HG03108 (cell line): Measurements from ENCODE around the gene IL22RA2.
A peak's percentile ranks its signal among the peaks of the same experiment; 100 is the strongest.
"Not testable (repeated sequence)": the region's sequence is repeated elsewhere in the genome, so short reads cannot be mapped to it uniquely, and the experiment has no call there.

Experiments used
- ATAC-seq: cut with Tn5 transposase; IDR thresholded peaks from one replicate; pipeline ENCODE4 v1.9.1; 2021; ENCODE audit warnings: moderate library complexity; ENCODE audit not compliant: unreplicated experiment

The IL22RA2 gene

GRCh38 chr6:137126875-137127485 is 46.5 kb downstream of the IL22RA2 start:
- ATAC-seq = no peak

- ATAC-seq = no peak
Observed at GRCh38 chr6:137123078-137123477, 50.4 kb downstream of the IL22RA2 start.

GRCh38 chr6:137122612-137123011 is 50.8 kb downstream of the IL22RA2 start:
- ATAC-seq = no peak

- ATAC-seq = no peak
Observed at GRCh38 chr6:137121401-137121997, 51.9 kb downstream of the IL22RA2 start.

- no peak for ATAC-seq
Observed at GRCh38 chr6:137120748-137121147, 52.7 kb downstream of the IL22RA2 start.

- no peak for ATAC-seq
Observed at GRCh38 chr6:137119196-137120104, 54.0 kb downstream of the IL22RA2 start.

- no peak for ATAC-seq
Observed at GRCh38 chr6:137117581-137117980, 55.9 kb downstream of the IL22RA2 start.

GRCh38 chr6:137116807-137117206 is 56.6 kb downstream of the IL22RA2 start:
- no peak for ATAC-seq

- ATAC-seq = no peak
Observed at GRCh38 chr6:137115658-137116057, 57.8 kb downstream of the IL22RA2 start.

- ATAC-seq = no peak
Observed at GRCh38 chr6:137112067-137112355, 61.4 kb downstream of the IL22RA2 start.

- ATAC-seq = no peak
Observed at GRCh38 chr6:137111296-137112066, 62.0 kb downstream of the IL22RA2 start.

- no peak for ATAC-seq
Observed at GRCh38 chr6:137107767-137108105, 65.7 kb downstream of the IL22RA2 start.

- not testable (repeated sequence) for ATAC-seq
Observed at GRCh38 chr6:137107047-137107766, 66.2 kb downstream of the IL22RA2 start.

- ATAC-seq = no peak
Observed at GRCh38 chr6:137106183-137106582, 67.3 kb downstream of the IL22RA2 start.

GRCh38 chr6:137105375-137105774 is 68.1 kb downstream of the IL22RA2 start:
- ATAC-seq = no peak

- no peak for ATAC-seq
Observed at GRCh38 chr6:137104926-137105325, 68.5 kb downstream of the IL22RA2 start.

GRCh38 chr6:137102851-137103492 is 70.5 kb downstream of the IL22RA2 start:
- ATAC-seq = peak; percentile 75

- peak; percentile 24 for ATAC-seq
Observed at GRCh38 chr6:137102050-137102848, 71.2 kb downstream of the IL22RA2 start.

GRCh38 chr6:137099689-137100403 is 73.6 kb downstream of the IL22RA2 start:
- peak; percentile 18 for ATAC-seq
